PC-3 (cell line): Measurements from ENCODE around the gene FUBP3. TPM values are rescaled to one million over a fixed set of nuclear protein-coding genes. Genes with fewer than 3 reads are reported as not detected.

Experiments used
- ATAC-seq: fragments of 200-7000 bp; cut with Tn5 transposase; 2 replicates; pipeline ENCODE4 v1.9.1; 2020; ENCODE audit warnings: mild to moderate bottlenecking, moderate library complexity
- BruUV-seq: library from RNA; stranded (reverse); fragments of 400-500 nt; replicated peaks from 2 replicates; lab custom pipeline; 2021; lab: Mats Ljungman, UMichigan
- CTCF ChIA-PET: fragments of 300-600 bp; sonication (Branson Sonifier 250); formaldehyde crosslinking; loops from one replicate; lab custom pipeline; 2022; ENCODE audit warnings: antibody characterized with exemption; lab: Charles Lee
- POLR2A ChIA-PET: fragments of 300-600 bp; sonication (Branson Sonifier 250); formaldehyde crosslinking; loops from one replicate; lab custom pipeline; 2022; ENCODE audit warnings: antibody characterized with exemption; ENCODE audit not compliant: unreplicated experiment; lab: Charles Lee
- DNase-seq: peaks from one replicate; pipeline ENCODE4 v3.0.0-alpha.2; 2015
- H2AFZ ChIP-seq: fragments of 300-600 bp; sonication (generic); 2 replicates; pipeline ENCODE4 v1.6.0; 2016; ENCODE audit warnings: antibody characterized with exemption, low read length
- H3F3A ChIP-seq: fragments of 300-600 bp; sonication (generic); one replicate; pipeline ENCODE4 v1.6.0; 2017; ENCODE audit warnings: antibody characterized with exemption, low read length, control low read depth, mild to moderate bottlenecking; ENCODE audit not compliant: unreplicated experiment
- H3K27ac ChIP-seq: fragments of 300-600 bp; sonication (generic); 2 replicates; pipeline ENCODE4 v1.5.1; 2016; ENCODE audit warnings: mild to moderate bottlenecking, low read length
- H3K27me3 ChIP-seq: fragments of 300-600 bp; sonication (generic); 2 replicates; pipeline ENCODE4 v1.6.1; 2016; ENCODE audit warnings: low read length, mixed read lengths
- H3K36me3 ChIP-seq: fragments of 300-600 bp; sonication (generic); 2 replicates; pipeline ENCODE4 v1.6.1; 2016; ENCODE audit warnings: low read depth, mixed run types, low read length, mixed read lengths
- H3K4me1 ChIP-seq: fragments of 300-600 bp; sonication (generic); 2 replicates; pipeline ENCODE4 v1.5.1; 2016; ENCODE audit warnings: low read length; ENCODE audit not compliant: insufficient read depth
- H3K4me2 ChIP-seq: fragments of 300-600 bp; sonication (generic); 2 replicates; pipeline ENCODE4 v1.6.0; 2016; ENCODE audit warnings: low read length
- H3K4me3 ChIP-seq: fragments of 300-600 bp; sonication (generic); 2 replicates; pipeline ENCODE4 v1.5.1; 2016; ENCODE audit warnings: mild to moderate bottlenecking, low read length, mixed read lengths
- H3K79me2 ChIP-seq: fragments of 300-600 bp; sonication (generic); 2 replicates; pipeline ENCODE4 v1.6.1; 2017; ENCODE audit warnings: low read length, mixed read lengths
- H3K9ac ChIP-seq: fragments of 300-600 bp; sonication (generic); 2 replicates; pipeline ENCODE4 v1.6.0; 2016; ENCODE audit warnings: mild to moderate bottlenecking, low read length
- H3K9me2 ChIP-seq: fragments of 300-600 bp; sonication (generic); replicated peaks from 2 replicates; pipeline ENCODE4 v1.6.1; 2016; ENCODE audit warnings: mixed run types, low read length, mixed read lengths
- H3K9me3 ChIP-seq: fragments of 300-600 bp; sonication (generic); 2 replicates; pipeline ENCODE4 v1.6.1; 2016; ENCODE audit warnings: low read length, mixed read lengths
- H4K20me1 ChIP-seq: fragments of 300-600 bp; sonication (generic); 2 replicates; pipeline ENCODE4 v1.6.1; 2016; ENCODE audit warnings: low read length, mixed read lengths
- CTCF ChIP-seq: fragments of 300-600 bp; sonication (generic); conservative IDR thresholded peaks from 2 replicates; pipeline ENCODE4 v1.5.1; 2017; ENCODE audit warnings: antibody characterized with exemption, low read depth, mild to moderate bottlenecking, low read length
- EZH2 ChIP-seq: fragments of 300-600 bp; sonication (generic); IDR thresholded peaks from one replicate; pipeline ENCODE4 v1.6.1; 2017; ENCODE audit warnings: antibody characterized with exemption, mild to moderate bottlenecking, low read length; ENCODE audit not compliant: unreplicated experiment
- EZH2phosphoT487 ChIP-seq: fragments of 300-600 bp; sonication (generic); IDR thresholded peaks from 2 replicates; pipeline ENCODE4 v1.6.1; 2018; ENCODE audit warnings: mild to moderate bottlenecking, antibody characterized with exemption, low read length, borderline replicate concordance
- intact Hi-C: fragments of 100-400 bp; cut with micrococcal nuclease; formaldehyde crosslinking; loops from 2 replicates; pipeline ENCODE4 v1.9.0; 2023
- microRNA-seq: library from miRNA; unstranded; fragments of <30 nt; microRNA quantifications from one replicate; pipeline ENCODE4 v1.1.0, GENCODE V29; 2020; ENCODE audit not compliant: unreplicated experiment
- total RNA-seq: library from RNA; depleted of rRNA; stranded (reverse); fragments of >200 nt; gene quantifications from 2 replicates; pipeline ENCODE4 v1.2.3, GENCODE V29; 2014; rRNA removed

Gene FUBP3
- total RNA-seq, 1 experiment from 2014 or later: 53.7 TPM

- TF ChIP-seq CTCF (no peak), EZH2phosphoT487 (no peak), EZH2 (no peak)
- intact Hi-C loops: no loop called here
- H2AFZ ChIP-seq: no peak overlapping the region
- no peaks in the 10 kb centered on the region for H3K79me2 ChIP-seq
- H3K27ac ChIP-seq: no peak overlapping the region
- H3K36me3 ChIP-seq: no peaks in the 10 kb centered on the region
- no peaks in the 10 kb centered on the region for H3K9me3 ChIP-seq
- no peak overlapping the region for H3K4me2 ChIP-seq
- DNase-seq (no peak), ATAC-seq (no peak)
- no peak overlapping the region for H3K4me3 ChIP-seq
- no peaks in the 10 kb centered on the region for H3F3A ChIP-seq
- ChIA-PET CTCF (no interaction called here), POLR2A (no interaction called here)
- no peaks in the 10 kb centered on the region for H3K27me3 ChIP-seq
- no TSS peak for BruUV-seq
- peaks cover 5% of the 10 kb centered on the region; the same call in 1 of the 2 replicates for H3K4me1 ChIP-seq
- no peaks in the 10 kb centered on the region for H4K20me1 ChIP-seq
- no peaks in the 10 kb centered on the region for H3K9me2 ChIP-seq
- H3K9ac ChIP-seq: no peak overlapping the region
These were observed 108.2 kb downstream of the FUBP3 start for GRCh38 chr9:130687615-130688014.

Small RNA genes lying within 50 kb of the gene (microRNA-seq; reads per million reads assigned to microRNA genes)
- gene MIR6856: not detected

Other genes with a start within 250 kb of the FUBP3 start
- gene ASS1, start 134.6 kb upstream of the FUBP3 start, total RNA-seq: 74.1 and 83.0 TPM in 2 replicates
- gene PRDM12, start 85.0 kb downstream of the FUBP3 start, total RNA-seq: not detected in 2 replicates
- 33.5 and 40.4 TPM in 2 replicates for gene EXOSC2, start 114.2 kb downstream of the FUBP3 start, total RNA-seq